GM12891 (cell line): ENCODE measurements around the gene DMXL1.
"Not testable (repeated sequence)": the region's sequence is repeated elsewhere in the genome, so short reads cannot be mapped to it uniquely, and the experiment has no call there.

ENCODE experiments used
- DNase-seq: peaks from one replicate; pipeline ENCODE4 v3.0.0; 2011; ENCODE audit warnings: low spot score; ENCODE audit not compliant: insufficient read length
- FAIRE-seq: peaks from 2 replicates; lab custom pipeline; 2011; peaks lifted over from hg19 to GRCh38; lab: Jason Lieb, UNC
- PAX5 ChIP-seq: IDR thresholded peaks from 2 replicates; pipeline ENCODE4 v1.6.1; 2011; ENCODE audit warnings: low read length, moderate library complexity, mild to moderate bottlenecking; ENCODE audit not compliant: insufficient read depth, severe bottlenecking
- POLR2A ChIP-seq: IDR thresholded peaks from 2 replicates; pipeline ENCODE4 v1.6.1; 2011; ENCODE audit warnings: low read depth, low read length, control low read depth
- POLR2AphosphoS5 ChIP-seq: IDR thresholded peaks from 2 replicates; pipeline ENCODE4 v1.6.1; 2011; ENCODE audit warnings: low read depth, low read length, control low read depth
- POU2F2 ChIP-seq: IDR thresholded peaks from 2 replicates; pipeline ENCODE4 v1.6.1; 2011; ENCODE audit warnings: low read depth, mild to moderate bottlenecking, control low read depth, low read length, moderate library complexity
- SPI1 ChIP-seq: IDR thresholded peaks from 2 replicates; pipeline ENCODE4 v1.6.1; 2011; ENCODE audit warnings: low read depth, low read length, control low read depth
- TAF1 ChIP-seq: IDR thresholded peaks from 2 replicates; pipeline ENCODE4 v1.6.1; 2011; ENCODE audit warnings: low read depth, low read length, control low read depth

DMXL1 gene

GRCh38 chr5:119067450-119067849 lies 3.4 kb upstream of the DMXL1 start:
- FAIRE-seq (no peak), DNase-seq (no peak)
- TF ChIP-seq POU2F2 (no peak), PAX5 (no peak), SPI1 (no peak), POLR2AphosphoS5 (no peak), TAF1 (no peak), POLR2A (no peak)

GRCh38 chr5:119070578-119070827 lies 384 bp upstream of the DMXL1 start:
- FAIRE-seq: no peak

GRCh38 chr5:119071561-119071995 lies 691 bp downstream of the DMXL1 start:
- no peak for FAIRE-seq
- DNase-seq: no peak
- TF ChIP-seq POLR2AphosphoS5: no peak
- TF ChIP-seq SPI1: no peak
- TF ChIP-seq PAX5: no peak
- no peak for TF ChIP-seq POU2F2
- TF ChIP-seq POLR2A: no peak
- no peak; the same call in 1 of the 2 replicates for TF ChIP-seq TAF1

More at GRCh38 chr5:119070578-119070827, 384 bp upstream of the DMXL1 start:
- peak; percentile 23 for DNase-seq
- TF ChIP-seq POLR2AphosphoS5 (no peak), POU2F2 (peak; percentile 24; the same call in 1 of the 2 replicates), SPI1 (no peak), POLR2A (no peak; the same call in 1 of the 2 replicates), PAX5 (no peak), TAF1 (no peak)

GRCh38 chr5:119072496-119072895 lies 1.6 kb downstream of the DMXL1 start:
- no peak for FAIRE-seq
- no peak for TF ChIP-seq SPI1
- no peak for TF ChIP-seq POU2F2
- no peak for TF ChIP-seq POLR2A
- TF ChIP-seq TAF1: no peak
- TF ChIP-seq PAX5: no peak
- no peak for TF ChIP-seq POLR2AphosphoS5
- DNase-seq: no peak

- not testable (repeated sequence) for DNase-seq, FAIRE-seq
Measured at GRCh38 chr5:119073746-119074337, 3.0 kb downstream of the DMXL1 start.

- TF ChIP-seq POLR2A (no peak), TAF1 (no peak), POU2F2 (no peak), SPI1 (peak; percentile 76), POLR2AphosphoS5 (no peak)
- FAIRE-seq (no peak), DNase-seq (no peak)
Measured at GRCh38 chr5:119074419-119074818, 3.5 kb downstream of the DMXL1 start.

GRCh38 chr5:119075269-119075668 lies 4.4 kb downstream of the DMXL1 start:
- FAIRE-seq: not testable (repeated sequence)

GRCh38 chr5:119076080-119076479 lies 5.2 kb downstream of the DMXL1 start:
- no peak for DNase-seq
- no peak for TF ChIP-seq POLR2A
- TF ChIP-seq TAF1: no peak
- no peak for TF ChIP-seq SPI1
- no peak for TF ChIP-seq POLR2AphosphoS5
- no peak for TF ChIP-seq PAX5
- no peak for TF ChIP-seq POU2F2
- FAIRE-seq: no peak

More at GRCh38 chr5:119075269-119075668, 4.4 kb downstream of the DMXL1 start:
- not testable (repeated sequence) for DNase-seq

GRCh38 chr5:119077444-119077843 lies 6.6 kb downstream of the DMXL1 start:
- DNase-seq (no peak), FAIRE-seq (no peak)
- TF ChIP-seq POLR2A (no peak), SPI1 (no peak), POU2F2 (no peak), TAF1 (no peak), POLR2AphosphoS5 (no peak), PAX5 (no peak)

- FAIRE-seq: no peak
- DNase-seq: no peak
- no peak for TF ChIP-seq POU2F2
- TF ChIP-seq POLR2AphosphoS5: no peak
- no peak for TF ChIP-seq TAF1
- no peak for TF ChIP-seq POLR2A
- TF ChIP-seq SPI1: no peak
- TF ChIP-seq PAX5: no peak
Measured at GRCh38 chr5:119078071-119078846, 7.4 kb downstream of the DMXL1 start.

GRCh38 chr5:119078861-119079260 lies 8.0 kb downstream of the DMXL1 start:
- no peak for DNase-seq
- TF ChIP-seq POU2F2 (no peak), PAX5 (no peak), SPI1 (no peak), POLR2AphosphoS5 (no peak), TAF1 (no peak), POLR2A (no peak)
- no peak for FAIRE-seq
